HG02623 (cell line): ENCODE results near the gene ASB8.

Experiments used
- ATAC-seq: cut with Tn5 transposase; IDR thresholded peaks from one replicate; pipeline ENCODE4 v1.9.1; 2021; ENCODE audit warnings: moderate library complexity; ENCODE audit not compliant: unreplicated experiment

Gene ASB8

GRCh38 chr12:48106681-48107613 lies 50.4 kb downstream of the ASB8 start:
- no peak for ATAC-seq

GRCh38 chr12:48105867-48106680 lies 51.2 kb downstream of the ASB8 start, which contains the start of gene SENP1:
TSS of gene SENP1 (minus strand) at chr12:48106079. CDS start at chr12:48101472, 4,607 bp downstream.
- peak; percentile 61 for ATAC-seq

GRCh38 chr12:48105321-48105866 lies 51.9 kb downstream of the ASB8 start:
- peak; percentile 22 for ATAC-seq

GRCh38 chr12:48104531-48104930 lies 52.8 kb downstream of the ASB8 start:
- ATAC-seq = no peak
